Putamen (tissue), 1 donor: ENCODE measurements around the gene SPTBN1.

ENCODE experiments used
- DNase-seq: peaks from one replicate; pipeline ENCODE4 v3.0.0-alpha.2; 2016; ENCODE audit warnings: low spot score

The SPTBN1 gene

GRCh38 chr2:54610700-54611099 is 154.6 kb downstream of the SPTBN1 start:
- no peak for DNase-seq

GRCh38 chr2:54611830-54612545 is 155.9 kb downstream of the SPTBN1 start:
- no peak for DNase-seq

- no peak for DNase-seq
Measured at GRCh38 chr2:54613386-54613785, 157.3 kb downstream of the SPTBN1 start.

GRCh38 chr2:54613794-54614257 is 157.7 kb downstream of the SPTBN1 start:
- no peak for DNase-seq

GRCh38 chr2:54614819-54615218 is 158.7 kb downstream of the SPTBN1 start:
- DNase-seq = no peak

- DNase-seq = no peak
Measured at GRCh38 chr2:54615832-54616534, 159.9 kb downstream of the SPTBN1 start.

- no peak for DNase-seq
Measured at GRCh38 chr2:54617409-54617808, 161.3 kb downstream of the SPTBN1 start.

- DNase-seq = no peak
Measured at GRCh38 chr2:54618646-54619565, 162.8 kb downstream of the SPTBN1 start.

GRCh38 chr2:54619660-54620231 is 163.6 kb downstream of the SPTBN1 start:
- DNase-seq = no peak

GRCh38 chr2:54620948-54621347 is 164.8 kb downstream of the SPTBN1 start:
- DNase-seq = no peak

GRCh38 chr2:54624591-54625071 is 168.5 kb downstream of the SPTBN1 start:
- DNase-seq = no peak

- no peak for DNase-seq
Measured at GRCh38 chr2:54626131-54626530, 170.0 kb downstream of the SPTBN1 start.

- no peak for DNase-seq
Measured at GRCh38 chr2:54626884-54627283, 170.8 kb downstream of the SPTBN1 start.

- no peak for DNase-seq
Measured at GRCh38 chr2:54627973-54628372, 171.8 kb downstream of the SPTBN1 start.

- DNase-seq = no peak
Measured at GRCh38 chr2:54628418-54628817, 172.3 kb downstream of the SPTBN1 start.

- DNase-seq = no peak
Measured at GRCh38 chr2:54628957-54629356, 172.8 kb downstream of the SPTBN1 start.

GRCh38 chr2:54629390-54629789 is 173.3 kb downstream of the SPTBN1 start:
- DNase-seq = no peak

GRCh38 chr2:54629914-54630857 is 174.1 kb downstream of the SPTBN1 start:
- no peak for DNase-seq

GRCh38 chr2:54630858-54631497 is 174.9 kb downstream of the SPTBN1 start:
- DNase-seq = no peak

GRCh38 chr2:54631755-54632154 is 175.6 kb downstream of the SPTBN1 start:
- DNase-seq = no peak
